Retinal pigment epithelial cell (primary cell): ENCODE results near the gene TENM4.

Source experiments
- DNase-seq: peaks from one replicate; pipeline ENCODE4 v3.0.0-alpha.2; 2010; ENCODE audit warnings: low read depth
- H3K4me3 ChIP-seq: 2 replicates; pipeline ENCODE4 v1.5.1; 2011; ENCODE audit warnings: mild to moderate bottlenecking, low read length, control low read depth, moderate library complexity
- CTCF ChIP-seq: conservative IDR thresholded peaks from 2 replicates; pipeline ENCODE4 v1.5.1; 2011; ENCODE audit warnings: low read depth, low read length, control low read depth, inconsistent platforms

Gene TENM4

DNA sequence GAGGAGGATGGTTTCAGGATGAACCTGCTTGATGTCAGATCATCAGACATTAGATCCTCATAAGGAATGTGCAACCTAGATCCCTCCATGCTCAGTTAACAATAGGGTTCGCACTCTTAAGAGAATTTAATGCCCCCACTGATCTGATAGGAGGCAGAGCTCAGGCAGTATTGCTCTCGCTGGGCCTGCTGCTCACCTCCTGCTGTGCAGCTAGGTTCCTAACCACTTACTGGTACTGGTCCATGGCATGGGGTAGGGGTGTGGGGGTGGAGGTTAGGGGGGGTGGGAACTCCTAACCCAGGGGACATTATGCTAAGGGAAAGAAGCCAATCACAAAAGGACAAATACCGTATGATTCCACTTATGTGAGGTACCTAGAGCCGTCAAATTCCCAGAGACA lies 256.5 kb downstream of the TENM4 start:
- no peak overlapping the region for H3K4me3 ChIP-seq
- no peak for DNase-seq
- TF ChIP-seq CTCF = no peak

DNA sequence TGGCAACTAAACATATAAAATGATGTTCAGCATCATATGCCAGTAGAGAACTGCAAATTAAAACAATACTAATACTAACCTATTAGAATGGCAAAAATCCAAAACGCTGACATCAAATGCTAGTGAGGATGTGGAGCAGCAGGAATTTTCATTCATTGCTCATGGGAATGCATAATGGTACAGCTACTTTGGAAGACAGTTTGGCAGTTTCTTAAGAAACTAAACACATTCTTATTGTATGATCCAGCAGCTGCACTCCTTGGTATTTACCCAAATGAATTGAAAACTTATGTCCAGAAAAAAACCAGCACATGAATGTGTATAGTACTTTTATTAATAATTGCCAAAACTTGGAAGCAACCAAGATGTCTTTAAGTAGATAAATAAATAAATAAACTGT lies 258.0 kb downstream of the TENM4 start:
- TF ChIP-seq CTCF = no peak
- DNase-seq = no peak
- no peak overlapping the region for H3K4me3 ChIP-seq

- no peak for TF ChIP-seq CTCF
These were observed 261.7 kb downstream of the TENM4 start for GRCh38 chr11:79179087-79179486.

GRCh38 chr11:79174045-79175008 lies 266.5 kb downstream of the TENM4 start:
- no peak for TF ChIP-seq CTCF
- no peak for DNase-seq
- H3K4me3 ChIP-seq = peak overlapping the region; percentile 1

More at GRCh38 chr11:79179087-79179486, 261.7 kb downstream of the TENM4 start:
- no peak overlapping the region for H3K4me3 ChIP-seq
- DNase-seq = no peak

DNA sequence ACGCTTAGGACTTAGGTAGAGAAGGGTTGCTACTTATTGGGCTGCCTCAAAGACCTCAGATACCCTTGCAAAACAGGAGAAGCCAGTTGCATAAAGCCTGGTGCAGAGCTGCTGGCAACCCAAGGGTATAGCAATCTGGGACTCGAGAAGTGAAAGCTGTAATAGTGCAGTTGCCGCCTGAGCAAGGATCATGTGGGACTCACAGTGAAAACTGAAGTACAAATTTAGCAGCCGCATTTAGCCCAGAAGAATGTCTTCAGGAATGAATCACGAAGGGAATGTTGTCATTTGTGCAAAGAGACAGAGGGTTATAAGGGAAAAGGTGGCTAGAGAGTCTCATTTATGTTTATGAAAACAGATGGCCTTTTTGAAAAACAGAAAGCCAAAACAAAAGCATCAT lies 267.2 kb downstream of the TENM4 start:
- peak; percentile 62 for DNase-seq
- TF ChIP-seq CTCF = peak; percentile 2

GRCh38 chr11:79170321-79170720 lies 270.5 kb downstream of the TENM4 start:
- H3K4me3 ChIP-seq = no peak overlapping the region
- DNase-seq = no peak
- no peak for TF ChIP-seq CTCF

More for the DNA sequence above, 267.2 kb downstream of the TENM4 start:
- no peak overlapping the region for H3K4me3 ChIP-seq
